GM12878 (cell line): Measurements from ENCODE around the gene MPHOSPH9. TPM values are rescaled to one million over a fixed set of nuclear protein-coding genes. Genes with fewer than 3 reads are reported as not detected.

Source experiments
- BCL3 ChIP-seq: IDR thresholded peaks from 2 replicates; pipeline ENCODE4 v1.6.1; 2011; ENCODE audit warnings: borderline replicate concordance, low read depth, mild to moderate bottlenecking, moderate library complexity, low read length; ENCODE audit not compliant: insufficient read depth, poor library complexity, severe bottlenecking
- CHD4 ChIP-seq: fragments of 200-600 bp; sonication (generic); IDR thresholded peaks from 2 replicates; pipeline ENCODE4 v1.6.1; 2016; ENCODE audit warnings: mild to moderate bottlenecking
- EGR1 ChIP-seq, 2 experiments: IDR thresholded peaks; 1 replicate in 1 of 2; 2 replicates in 1 of 2; pipeline ENCODE4 v1.6.1; 2011 to 2012; ENCODE audit warnings: low read depth in 2 of 2, low read length in 2 of 2, borderline replicate concordance in 1 of 2, mild to moderate bottlenecking in 1 of 2, moderate library complexity in 1 of 2
- MEF2B ChIP-seq: fragments of 450-650 bp; IDR thresholded peaks from 2 replicates; pipeline ENCODE4 v1.6.1; 2018; ENCODE audit warnings: mild to moderate bottlenecking, moderate library complexity; ENCODE audit not compliant: partially characterized antibody, poor library complexity, severe bottlenecking
- RAD51 ChIP-seq: fragments of 450-650 bp; IDR thresholded peaks from 2 replicates; pipeline ENCODE4 v1.6.1; 2016; ENCODE audit warnings: moderate library complexity, mild to moderate bottlenecking, inconsistent platforms
- RELA ChIP-seq: fragments of 450-650 bp; IDR thresholded peaks from 2 replicates; pipeline ENCODE4 v1.8.0; 2014; ENCODE audit warnings: borderline replicate concordance; ENCODE audit not compliant: partially characterized antibody
- SMC3 ChIP-seq: IDR thresholded peaks from 2 replicates; pipeline ENCODE4 v1.6.1; 2011; ENCODE audit warnings: low read length, improper control_type of control experiment, borderline replicate concordance
- TCF7 ChIP-seq: IDR thresholded peaks from 2 replicates; pipeline ENCODE4 v1.6.1; 2014; ENCODE audit warnings: antibody characterized with exemption, borderline replicate concordance
- polyA plus RNA-seq, 11 experiments: library from polyadenylated mRNA; depleted of rRNA in 4 of 11; unstranded in 6 of 11; stranded (reverse) in 5 of 11; fragments of >200 nt; fragmentation: Nextera tagmentation in 4 of 11; fragmentation: Illumina TruSeq in 1 of 11; extraction: Ambion mirVana in 4 of 11; extraction: Trizol in 1 of 11; gene quantifications; 1 replicate in 1 of 11; 2 replicates in 10 of 11; pipeline versions ENCODE4 v1.2.1 to v1.2.3, GENCODE V29; 2011 to 2016; ENCODE audit warnings: inconsistent platforms in 2 of 11, missing spikeins in 2 of 11, low read depth in 1 of 11
- total RNA-seq, 4 experiments: library from RNA; depleted of rRNA in 3 of 4; stranded (reverse); fragments of >200 nt in 3 of 4; fragmentation: Illumina TruSeq in 1 of 4; extraction: Trizol in 1 of 4; gene quantifications; 2 replicates each; pipeline versions ENCODE4 v1.2.1 to v1.2.3, GENCODE V29; 2013 to 2021
- TF ChIP-seq, protein P1 (sequence below): IDR thresholded peaks from 2 replicates; pipeline ENCODE4 v1.6.1; 2012; ENCODE audit warnings: improper control_type of control experiment, low read depth, low read length; ENCODE audit not compliant: insufficient replicate concordance
- TF ChIP-seq, protein P2 (sequence below): fragments of 450-650 bp; formaldehyde crosslinking; IDR thresholded peaks from 2 replicates; pipeline ENCODE4 v1.4.0; 2022; ENCODE audit warnings: mild to moderate bottlenecking, moderate library complexity
- TF ChIP-seq, protein P3 (sequence below): IDR thresholded peaks from 2 replicates; pipeline ENCODE4 v1.6.1; 2011; ENCODE audit warnings: low read depth, low read length, improper control_type of control experiment, borderline replicate concordance
- TF ChIP-seq, protein P4 (sequence below): fragments of 450-650 bp; formaldehyde crosslinking; IDR thresholded peaks from 2 replicates; pipeline ENCODE4 v1.5.0; 2022; ENCODE audit warnings: mild to moderate bottlenecking, missing genetic modification characterization

The MPHOSPH9 gene
- total and polyA plus RNA-seq, 10 of the 15 experiments (the other 5 are each of a cell fraction or from before 2014, with no cell fraction given): 11.5 to 72.2 (median 45.7) TPM

GRCh38 chr12:123271001-123271668, 38.2 kb upstream of the MPHOSPH9 start (continued):
- TF ChIP-seq RAD51 (no peak), RELA (no peak), CHD4 (no peak), BCL3 (no peak), SMC3 (peak; percentile 38; the same call in 1 of the 2 replicates), MEF2B (no peak), EGR1 (IDR thresholded peaks at IDR 0.05; ENCODE audit: borderline replicate concordance in 1 of 2, low read depth in 2 of 2, low read length in 2 of 2) (peak in 1 of 2 experiments; percentile 70; a peak in 1 of 3 replicates), TCF7 (no peak)
- TF ChIP-seq, protein P1, sequence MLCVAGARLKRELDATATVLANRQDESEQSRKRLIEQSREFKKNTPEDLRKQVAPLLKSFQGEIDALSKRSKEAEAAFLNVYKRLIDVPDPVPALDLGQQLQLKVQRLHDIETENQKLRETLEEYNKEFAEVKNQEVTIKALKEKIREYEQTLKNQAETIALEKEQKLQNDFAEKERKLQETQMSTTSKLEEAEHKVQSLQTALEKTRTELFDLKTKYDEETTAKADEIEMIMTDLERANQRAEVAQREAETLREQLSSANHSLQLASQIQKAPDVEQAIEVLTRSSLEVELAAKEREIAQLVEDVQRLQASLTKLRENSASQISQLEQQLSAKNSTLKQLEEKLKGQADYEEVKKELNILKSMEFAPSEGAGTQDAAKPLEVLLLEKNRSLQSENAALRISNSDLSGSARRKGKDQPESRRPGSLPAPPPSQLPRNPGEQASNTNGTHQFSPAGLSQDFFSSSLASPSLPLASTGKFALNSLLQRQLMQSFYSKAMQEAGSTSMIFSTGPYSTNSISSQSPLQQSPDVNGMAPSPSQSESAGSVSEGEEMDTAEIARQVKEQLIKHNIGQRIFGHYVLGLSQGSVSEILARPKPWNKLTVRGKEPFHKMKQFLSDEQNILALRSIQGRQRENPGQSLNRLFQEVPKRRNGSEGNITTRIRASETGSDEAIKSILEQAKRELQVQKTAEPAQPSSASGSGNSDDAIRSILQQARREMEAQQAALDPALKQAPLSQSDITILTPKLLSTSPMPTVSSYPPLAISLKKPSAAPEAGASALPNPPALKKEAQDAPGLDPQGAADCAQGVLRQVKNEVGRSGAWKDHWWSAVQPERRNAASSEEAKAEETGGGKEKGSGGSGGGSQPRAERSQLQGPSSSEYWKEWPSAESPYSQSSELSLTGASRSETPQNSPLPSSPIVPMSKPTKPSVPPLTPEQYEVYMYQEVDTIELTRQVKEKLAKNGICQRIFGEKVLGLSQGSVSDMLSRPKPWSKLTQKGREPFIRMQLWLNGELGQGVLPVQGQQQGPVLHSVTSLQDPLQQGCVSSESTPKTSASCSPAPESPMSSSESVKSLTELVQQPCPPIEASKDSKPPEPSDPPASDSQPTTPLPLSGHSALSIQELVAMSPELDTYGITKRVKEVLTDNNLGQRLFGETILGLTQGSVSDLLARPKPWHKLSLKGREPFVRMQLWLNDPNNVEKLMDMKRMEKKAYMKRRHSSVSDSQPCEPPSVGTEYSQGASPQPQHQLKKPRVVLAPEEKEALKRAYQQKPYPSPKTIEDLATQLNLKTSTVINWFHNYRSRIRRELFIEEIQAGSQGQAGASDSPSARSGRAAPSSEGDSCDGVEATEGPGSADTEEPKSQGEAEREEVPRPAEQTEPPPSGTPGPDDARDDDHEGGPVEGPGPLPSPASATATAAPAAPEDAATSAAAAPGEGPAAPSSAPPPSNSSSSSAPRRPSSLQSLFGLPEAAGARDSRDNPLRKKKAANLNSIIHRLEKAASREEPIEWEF: no peak
- TF ChIP-seq, protein P2, sequence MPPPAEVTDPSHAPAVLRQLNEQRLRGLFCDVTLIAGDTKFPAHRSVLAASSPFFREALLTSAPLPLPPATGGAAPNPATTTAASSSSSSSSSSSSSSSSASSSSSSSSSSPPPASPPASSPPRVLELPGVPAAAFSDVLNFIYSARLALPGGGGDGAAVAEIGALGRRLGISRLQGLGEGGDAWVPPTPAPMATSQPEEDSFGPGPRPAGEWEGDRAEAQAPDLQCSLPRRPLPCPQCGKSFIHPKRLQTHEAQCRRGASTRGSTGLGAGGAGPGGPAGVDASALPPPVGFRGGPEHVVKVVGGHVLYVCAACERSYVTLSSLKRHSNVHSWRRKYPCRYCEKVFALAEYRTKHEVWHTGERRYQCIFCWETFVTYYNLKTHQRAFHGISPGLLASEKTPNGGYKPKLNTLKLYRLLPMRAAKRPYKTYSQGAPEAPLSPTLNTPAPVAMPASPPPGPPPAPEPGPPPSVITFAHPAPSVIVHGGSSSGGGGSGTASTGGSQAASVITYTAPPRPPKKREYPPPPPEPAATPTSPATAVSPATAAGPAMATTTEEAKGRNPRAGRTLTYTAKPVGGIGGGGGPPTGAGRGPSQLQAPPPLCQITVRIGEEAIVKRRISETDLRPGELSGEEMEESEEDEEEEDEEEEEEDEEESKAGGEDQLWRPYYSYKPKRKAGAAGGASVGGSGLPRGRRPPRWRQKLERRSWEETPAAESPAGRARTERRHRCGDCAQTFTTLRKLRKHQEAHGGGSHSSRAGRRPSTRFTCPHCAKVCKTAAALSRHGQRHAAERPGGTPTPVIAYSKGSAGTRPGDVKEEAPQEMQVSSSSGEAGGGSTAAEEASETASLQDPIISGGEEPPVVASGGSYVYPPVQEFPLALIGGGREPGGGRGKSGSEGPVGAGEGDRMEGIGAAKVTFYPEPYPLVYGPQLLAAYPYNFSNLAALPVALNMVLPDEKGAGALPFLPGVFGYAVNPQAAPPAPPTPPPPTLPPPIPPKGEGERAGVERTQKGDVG: no peak
- TF ChIP-seq, protein P3, sequence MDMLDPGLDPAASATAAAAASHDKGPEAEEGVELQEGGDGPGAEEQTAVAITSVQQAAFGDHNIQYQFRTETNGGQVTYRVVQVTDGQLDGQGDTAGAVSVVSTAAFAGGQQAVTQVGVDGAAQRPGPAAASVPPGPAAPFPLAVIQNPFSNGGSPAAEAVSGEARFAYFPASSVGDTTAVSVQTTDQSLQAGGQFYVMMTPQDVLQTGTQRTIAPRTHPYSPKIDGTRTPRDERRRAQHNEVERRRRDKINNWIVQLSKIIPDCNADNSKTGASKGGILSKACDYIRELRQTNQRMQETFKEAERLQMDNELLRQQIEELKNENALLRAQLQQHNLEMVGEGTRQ: no peak
- TF ChIP-seq, protein P4, sequence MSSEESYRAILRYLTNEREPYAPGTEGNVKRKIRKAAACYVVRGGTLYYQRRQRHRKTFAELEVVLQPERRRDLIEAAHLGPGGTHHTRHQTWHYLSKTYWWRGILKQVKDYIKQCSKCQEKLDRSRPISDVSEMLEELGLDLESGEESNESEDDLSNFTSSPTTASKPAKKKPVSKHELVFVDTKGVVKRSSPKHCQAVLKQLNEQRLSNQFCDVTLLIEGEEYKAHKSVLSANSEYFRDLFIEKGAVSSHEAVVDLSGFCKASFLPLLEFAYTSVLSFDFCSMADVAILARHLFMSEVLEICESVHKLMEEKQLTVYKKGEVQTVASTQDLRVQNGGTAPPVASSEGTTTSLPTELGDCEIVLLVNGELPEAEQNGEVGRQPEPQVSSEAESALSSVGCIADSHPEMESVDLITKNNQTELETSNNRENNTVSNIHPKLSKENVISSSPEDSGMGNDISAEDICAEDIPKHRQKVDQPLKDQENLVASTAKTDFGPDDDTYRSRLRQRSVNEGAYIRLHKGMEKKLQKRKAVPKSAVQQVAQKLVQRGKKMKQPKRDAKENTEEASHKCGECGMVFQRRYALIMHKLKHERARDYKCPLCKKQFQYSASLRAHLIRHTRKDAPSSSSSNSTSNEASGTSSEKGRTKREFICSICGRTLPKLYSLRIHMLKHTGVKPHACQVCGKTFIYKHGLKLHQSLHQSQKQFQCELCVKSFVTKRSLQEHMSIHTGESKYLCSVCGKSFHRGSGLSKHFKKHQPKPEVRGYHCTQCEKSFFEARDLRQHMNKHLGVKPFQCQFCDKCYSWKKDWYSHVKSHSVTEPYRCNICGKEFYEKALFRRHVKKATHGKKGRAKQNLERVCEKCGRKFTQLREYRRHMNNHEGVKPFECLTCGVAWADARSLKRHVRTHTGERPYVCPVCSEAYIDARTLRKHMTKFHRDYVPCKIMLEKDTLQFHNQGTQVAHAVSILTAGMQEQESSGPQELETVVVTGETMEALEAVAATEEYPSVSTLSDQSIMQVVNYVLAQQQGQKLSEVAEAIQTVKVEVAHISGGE: no peak
